CD8-positive, alpha-beta memory T cell (primary cell): ENCODE measurements around the gene GOLGA8T. TPM values are rescaled to one million over a fixed set of nuclear protein-coding genes. Genes with fewer than 3 reads are reported as not detected.

Experiments used
- polyA plus RNA-seq: library from polyadenylated mRNA; unstranded; fragments of 300-500 nt; fragmentation: Illumina TruSeq; gene quantifications from one replicate; pipeline ENCODE4 v1.2.3, GENCODE V29; 2021
- total RNA-seq, 2 experiments: library from RNA; stranded (reverse); gene quantifications; one replicate each; pipeline ENCODE4 v1.2.3, GENCODE V29; 2021

Gene GOLGA8T
- total and polyA plus RNA-seq, 3 experiments from 2014 or later: not detected

Other genes with a start within 250 kb of the GOLGA8T start
- under 1 TPM in 1 of 2 experiments, not detected in 1; 0.11 TPM for gene GOLGA8J, start 52.1 kb upstream of the GOLGA8T start, total RNA-seq
- not detected for gene GOLGA8J, start 52.1 kb upstream of the GOLGA8T start, polyA plus RNA-seq